GM19351 (cell line): ENCODE results near the gene TRIM24.

Experiments
- ATAC-seq: cut with Tn5 transposase; IDR thresholded peaks from one replicate; pipeline ENCODE4 v1.9.1; 2021; ENCODE audit warnings: mild to moderate bottlenecking, moderate library complexity; ENCODE audit not compliant: unreplicated experiment

Gene TRIM24

DNA sequence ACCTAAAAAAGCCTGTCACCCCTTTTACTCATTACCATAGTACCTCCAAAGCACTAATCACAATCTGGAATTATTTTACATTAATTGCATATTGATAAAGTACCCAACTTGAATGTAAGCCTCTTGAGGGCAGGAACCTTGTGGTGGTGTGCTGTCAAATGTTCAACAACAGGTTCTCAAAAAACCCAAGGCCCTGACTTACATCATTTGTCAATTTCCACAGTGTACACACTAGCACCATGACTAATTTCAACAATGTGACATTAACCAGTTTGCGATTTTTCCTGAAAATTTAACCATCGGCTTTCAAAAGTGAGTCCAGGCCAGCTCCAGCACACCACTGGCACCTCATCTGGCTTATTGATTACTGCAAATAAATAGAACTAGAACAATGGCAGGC lies 153.6 kb downstream of the TRIM24 start:
- no peak for ATAC-seq

DNA sequence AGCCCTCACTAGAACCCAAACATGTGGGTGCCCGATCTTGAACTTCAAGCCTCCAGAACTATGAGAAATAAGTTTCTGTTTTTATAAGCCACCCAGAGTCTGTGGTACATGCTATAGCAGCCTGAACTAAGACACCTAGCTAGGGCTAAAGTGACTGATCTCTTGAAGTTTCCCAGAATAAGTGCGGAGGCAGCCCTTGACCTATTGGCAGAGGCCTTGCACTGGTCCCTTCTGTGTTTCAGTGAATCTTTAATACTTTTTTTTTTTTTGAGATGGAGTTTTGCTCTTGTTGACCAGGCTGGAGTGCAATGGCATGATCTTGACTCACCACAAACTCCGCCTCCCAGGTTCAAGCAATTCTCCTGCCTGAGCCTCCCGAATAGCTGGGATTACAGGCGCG lies 156.0 kb downstream of the TRIM24 start:
- no peak for ATAC-seq

DNA sequence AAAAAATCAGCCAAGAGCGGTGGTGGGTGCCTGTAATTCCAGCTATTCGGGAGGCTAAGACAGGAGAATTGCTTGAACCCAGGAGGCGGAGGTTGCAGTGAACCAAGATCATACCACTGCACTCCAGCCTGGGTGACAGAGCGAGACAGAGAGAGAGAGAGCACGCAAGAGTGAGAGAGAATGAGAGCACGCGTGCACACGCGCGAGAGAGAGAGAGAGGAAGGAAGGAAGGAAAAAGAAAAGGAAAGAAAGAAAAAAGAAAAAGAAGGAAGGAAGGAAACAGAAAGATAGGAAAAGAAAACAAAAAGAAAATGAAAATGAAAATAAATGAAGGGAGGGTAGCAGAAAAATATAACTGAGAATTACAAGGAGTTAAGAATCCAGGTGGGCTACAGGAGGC lies 158.4 kb downstream of the TRIM24 start:
- no peak for ATAC-seq

DNA sequence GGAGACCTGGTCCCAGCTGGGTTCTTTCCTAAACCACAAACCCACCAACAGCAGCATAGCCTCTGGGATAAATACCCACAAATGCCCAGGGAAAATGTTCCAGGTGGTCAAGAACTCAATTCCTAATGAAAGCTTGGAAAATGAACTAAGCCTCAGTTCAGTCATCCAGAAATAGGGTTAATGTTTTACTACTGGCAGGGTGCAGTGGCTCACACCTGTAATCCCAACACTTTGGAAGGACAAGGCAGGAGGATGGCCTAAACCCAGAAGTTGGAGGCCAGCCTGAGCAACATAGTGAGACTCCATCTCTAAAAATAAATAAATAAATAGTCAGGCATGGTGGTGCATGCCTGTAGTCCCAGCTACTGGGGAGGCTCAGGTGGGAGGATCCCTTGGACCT lies 158.9 kb downstream of the TRIM24 start:
- ATAC-seq: no peak

DNA sequence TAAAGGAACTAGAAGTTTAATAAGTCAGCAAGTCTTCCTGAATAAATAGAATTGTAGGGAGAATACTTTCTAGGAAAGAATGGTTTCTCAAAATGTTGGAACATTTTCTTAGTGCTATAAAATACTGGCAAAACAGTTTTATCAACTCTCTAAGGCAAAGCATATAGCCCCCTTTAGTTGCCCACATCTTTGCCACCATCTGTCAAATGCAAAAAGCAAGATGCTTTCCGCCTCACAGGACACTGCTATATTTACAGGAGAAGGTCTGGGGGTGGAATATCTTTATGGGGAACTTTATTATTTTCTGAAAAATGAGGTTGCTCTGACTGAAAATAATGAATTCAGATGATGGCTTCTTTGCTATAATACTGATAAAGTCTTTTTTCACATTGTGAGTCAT lies 162.8 kb downstream of the TRIM24 start:
- ATAC-seq: no peak

DNA sequence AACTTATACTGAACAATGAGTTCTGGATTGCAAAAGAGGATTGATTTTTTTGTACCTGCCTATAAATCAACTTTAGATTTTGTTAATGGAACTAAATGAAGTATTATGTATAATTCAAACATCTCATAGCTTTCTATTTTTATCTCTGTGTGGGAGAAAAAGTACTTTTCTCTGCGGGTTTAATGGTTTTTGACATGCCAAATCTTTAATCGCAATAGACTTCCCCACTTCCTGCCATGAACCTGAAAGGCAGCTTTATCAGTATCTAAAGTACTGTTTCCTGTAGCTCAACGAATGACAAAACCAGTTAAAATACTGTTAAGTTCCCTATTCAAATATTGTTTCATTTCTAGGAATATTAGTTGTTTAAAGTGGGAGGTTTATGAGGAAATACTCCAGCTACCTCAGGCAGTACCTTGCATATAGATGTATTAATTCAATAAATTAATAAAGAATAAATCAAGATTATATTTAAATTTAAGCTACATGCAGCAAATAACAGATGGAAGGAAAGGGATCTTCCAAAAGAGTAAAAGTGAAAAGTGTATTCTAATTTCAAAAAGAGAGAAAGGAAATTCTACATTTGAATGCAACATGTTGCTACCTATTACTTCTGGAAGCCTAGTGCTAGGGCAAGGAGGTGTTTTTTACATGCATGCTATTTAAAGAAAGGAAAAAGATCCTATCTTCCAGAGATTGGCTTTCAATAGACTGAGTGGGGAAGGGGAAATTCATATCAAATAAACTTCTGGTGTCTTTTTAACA lies 165.2 kb downstream of the TRIM24 start:
- no peak for ATAC-seq

DNA sequence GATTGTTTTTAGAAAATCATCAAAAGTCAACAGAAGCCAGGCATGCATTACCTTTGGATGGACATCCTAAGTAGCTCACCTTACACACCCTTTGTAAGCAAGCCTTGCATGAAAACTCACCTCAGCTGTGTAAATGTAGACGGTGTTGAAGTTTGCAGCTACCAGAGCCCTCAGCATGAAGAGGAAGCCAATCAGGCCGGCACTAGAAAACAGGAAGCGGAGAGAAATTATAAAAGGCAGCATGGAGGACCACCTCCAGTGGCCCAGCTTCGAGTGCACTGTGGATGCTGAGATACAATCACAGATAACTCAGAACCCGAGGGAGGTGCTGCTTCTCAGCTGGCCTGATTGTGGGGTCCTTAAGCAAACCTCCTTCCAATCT lies 165.8 kb downstream of the TRIM24 start:
- no peak for ATAC-seq

DNA sequence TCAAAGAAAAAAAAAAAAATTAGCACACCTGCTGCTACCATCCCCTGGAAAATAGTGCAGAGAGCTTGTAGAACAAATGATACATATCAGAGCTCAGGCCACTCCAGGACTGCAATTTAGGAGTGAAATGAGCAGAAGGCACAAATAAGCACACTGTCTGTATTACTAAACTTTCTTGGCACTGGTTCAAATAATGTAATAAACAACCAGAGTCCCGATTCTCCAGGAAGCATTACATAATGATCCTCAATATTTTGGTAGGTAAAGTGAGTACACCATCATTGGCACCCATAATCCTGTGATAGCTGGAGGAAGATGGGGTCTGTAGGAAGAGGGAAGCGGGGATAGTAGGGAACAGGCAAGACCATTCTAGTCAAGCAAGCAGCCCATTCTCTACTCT lies 166.8 kb downstream of the TRIM24 start:
- ATAC-seq: no peak

DNA sequence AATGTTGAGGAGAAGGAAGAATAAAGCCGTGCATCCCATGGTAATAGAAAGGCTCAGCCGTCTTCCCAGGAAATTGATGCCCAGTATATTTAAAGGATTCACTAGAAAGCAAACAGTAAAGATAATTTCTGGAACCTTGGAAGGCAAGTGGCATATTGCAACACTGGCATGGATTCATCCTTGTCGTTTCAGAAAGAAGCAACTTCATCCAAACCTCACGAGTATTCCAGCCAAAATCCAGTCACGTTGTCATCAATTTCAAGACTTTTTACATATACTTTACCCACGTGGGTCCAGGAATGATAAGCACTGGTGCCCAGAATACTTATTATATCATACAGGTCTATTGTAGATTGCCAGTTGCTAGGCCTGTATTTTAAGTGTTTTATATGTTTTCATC lies 167.3 kb downstream of the TRIM24 start:
- no peak for ATAC-seq

DNA sequence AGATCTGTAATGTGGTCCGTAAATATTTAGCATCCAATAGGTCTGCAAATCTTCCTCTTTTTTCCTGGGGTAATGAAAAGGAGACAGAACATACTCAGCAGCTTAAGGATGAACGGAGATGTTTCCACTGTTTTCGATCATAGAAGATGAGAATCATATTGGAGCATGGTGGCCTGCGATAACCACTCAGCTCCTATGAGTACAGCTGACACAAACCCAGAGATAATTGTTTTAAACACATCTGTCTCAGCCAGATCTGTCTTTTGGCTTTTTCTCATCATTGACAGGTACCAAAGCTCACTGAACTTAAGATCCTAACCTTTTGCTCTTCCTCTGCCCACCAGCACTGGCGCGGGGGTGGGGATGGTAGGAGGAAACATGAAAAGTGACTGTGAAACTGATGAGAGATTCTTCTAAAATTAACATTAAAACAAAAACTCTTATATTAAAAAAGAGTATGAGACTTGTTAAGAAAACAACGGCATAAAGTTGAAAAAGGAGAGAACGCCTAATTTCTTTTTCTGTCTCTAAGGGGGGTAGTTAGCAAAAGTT lies 170.1 kb downstream of the TRIM24 start:
- no peak for ATAC-seq

DNA sequence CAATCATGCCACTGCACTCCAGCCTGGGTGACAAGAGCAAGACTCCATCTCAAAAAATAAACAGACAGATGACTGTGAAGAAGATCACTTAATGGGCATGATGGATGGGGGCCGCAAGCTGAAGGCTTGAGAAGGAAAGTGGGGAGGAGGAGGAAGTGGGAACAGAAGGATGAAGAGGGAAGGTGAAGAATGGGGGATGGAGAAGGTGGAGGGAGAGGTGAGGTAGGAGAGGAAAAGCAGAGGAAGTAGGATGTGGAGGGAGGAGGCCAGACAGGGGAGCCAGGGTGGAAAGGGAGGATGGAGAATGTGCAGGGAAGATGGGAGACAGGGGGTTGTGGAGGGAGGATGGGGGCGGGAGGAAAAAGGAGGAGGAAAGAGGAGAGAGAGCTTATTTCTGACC lies 172.3 kb downstream of the TRIM24 start:
- ATAC-seq: no peak

DNA sequence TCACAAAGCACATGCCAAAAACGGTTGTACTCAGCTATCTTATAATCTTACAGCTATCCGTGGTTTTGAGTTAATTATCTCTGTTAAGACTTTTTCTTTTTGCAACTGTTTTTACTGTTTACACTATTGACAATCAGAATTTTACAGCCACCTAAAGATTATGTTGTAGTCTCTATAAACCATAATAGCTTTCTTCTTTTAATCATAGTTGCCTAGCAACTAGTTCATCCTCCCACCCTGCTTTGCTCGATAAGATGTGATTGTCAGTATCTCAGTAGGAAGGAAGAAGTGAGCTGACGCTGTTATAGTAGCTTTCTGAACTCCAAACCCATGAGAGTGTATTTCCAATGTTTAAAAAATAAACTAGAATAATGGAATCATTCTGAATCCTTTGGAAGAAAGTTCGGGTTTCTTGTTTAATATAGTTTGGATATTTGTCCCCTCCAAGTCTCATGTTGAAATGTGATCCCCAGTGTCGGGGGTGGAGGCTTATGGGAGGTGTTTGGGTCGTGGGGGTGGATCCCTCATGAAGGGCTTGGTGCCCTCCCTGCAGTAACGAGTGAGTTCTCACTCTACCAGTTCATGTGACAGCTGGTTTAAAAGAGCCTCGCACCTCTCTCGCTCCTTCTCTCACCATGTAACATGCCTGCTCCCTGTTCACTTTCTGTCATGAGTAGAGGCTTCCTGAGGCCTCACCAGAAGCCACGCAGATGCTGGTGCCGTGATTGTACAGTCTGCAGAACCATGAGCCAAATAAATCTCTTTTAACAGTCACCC lies 173.0 kb downstream of the TRIM24 start:
- no peak for ATAC-seq
